Epithelial cell of proximal tubule (primary cell): ENCODE data around the gene EIF4G1. TPM values are rescaled to one million over a fixed set of nuclear protein-coding genes. Genes with fewer than 3 reads are reported as not detected.

Experiments used
- DNase-seq: peaks from one replicate; pipeline ENCODE4 v3.0.0-alpha.2; 2011; ENCODE audit warnings: low read depth
- H3K4me3 ChIP-seq: 2 replicates; pipeline ENCODE4 v1.5.1; 2011; ENCODE audit warnings: low read depth, mild to moderate bottlenecking, low read length
- CTCF ChIP-seq: conservative IDR thresholded peaks from 2 replicates; pipeline ENCODE4 v1.5.1; 2012; ENCODE audit warnings: low read depth, mild to moderate bottlenecking, low read length
- total RNA-seq: library from RNA; depleted of rRNA; stranded (reverse); fragments of >200 nt; gene quantifications from 2 replicates; pipeline ENCODE4 v1.2.3, GENCODE V29; 2015

The EIF4G1 gene
- total RNA-seq, 1 donor from 2014 or later, result 313 TPM

GRCh38 chr3:184316792-184317191 is 2.4 kb downstream of the EIF4G1 start:
- no peak for TF ChIP-seq CTCF
- peak overlapping the region; percentile 92 for H3K4me3 ChIP-seq
- no peak for DNase-seq

- TF ChIP-seq CTCF, result no peak
- peak overlapping the region; percentile 92 for H3K4me3 ChIP-seq
- DNase-seq, result no peak
Observed at GRCh38 chr3:184317201-184317600, 2.8 kb downstream of the EIF4G1 start.

GRCh38 chr3:184320104-184320445 is 5.7 kb downstream of the EIF4G1 start:
- no peak for DNase-seq
- no peak for TF ChIP-seq CTCF

GRCh38 chr3:184321666-184322065 is 7.3 kb downstream of the EIF4G1 start:
- no peak for TF ChIP-seq CTCF
- DNase-seq, result no peak
- H3K4me3 ChIP-seq, result no peak overlapping the region

More at GRCh38 chr3:184320104-184320445, 5.7 kb downstream of the EIF4G1 start:
- H3K4me3 ChIP-seq, result peak overlapping the region; percentile 34

- TF ChIP-seq CTCF, result no peak
- no peak overlapping the region for H3K4me3 ChIP-seq
- no peak for DNase-seq
Observed at GRCh38 chr3:184322731-184323487, 8.5 kb downstream of the EIF4G1 start.

GRCh38 chr3:184323696-184324095 is 9.3 kb downstream of the EIF4G1 start:
- no peak for DNase-seq
- no peak for TF ChIP-seq CTCF
- H3K4me3 ChIP-seq, result no peak overlapping the region

GRCh38 chr3:184325269-184325668 is 10.9 kb downstream of the EIF4G1 start:
- no peak overlapping the region for H3K4me3 ChIP-seq
- DNase-seq, result no peak
- TF ChIP-seq CTCF, result no peak
